ENCODE measurements around the gene TMEM9.
A peak's percentile ranks its signal among the peaks of the same experiment; 100 is the strongest.

Gene TMEM9

DNA sequence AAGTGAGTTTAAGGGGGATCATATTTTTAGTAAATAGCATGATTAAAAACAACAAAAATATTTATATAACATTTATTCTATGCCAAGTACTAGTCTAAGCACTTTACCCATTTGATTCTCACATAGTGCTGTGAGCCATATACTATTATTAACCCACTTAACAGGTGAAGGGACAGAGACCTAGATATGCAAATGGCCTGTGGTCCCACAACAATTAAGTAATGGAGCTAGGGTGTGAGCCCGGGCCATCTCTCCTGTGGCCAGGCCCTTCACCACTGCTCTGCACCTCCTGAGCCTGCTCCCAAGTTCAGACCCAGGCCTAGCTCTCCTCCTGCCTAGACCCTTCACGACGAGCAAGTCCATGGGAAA lies 27.8 kb downstream of the TMEM9 start:
- DNase-seq = no peak

GRCh38 chr1:201125800-201126199 lies 28.5 kb downstream of the TMEM9 start:
- no peak for DNase-seq

DNA sequence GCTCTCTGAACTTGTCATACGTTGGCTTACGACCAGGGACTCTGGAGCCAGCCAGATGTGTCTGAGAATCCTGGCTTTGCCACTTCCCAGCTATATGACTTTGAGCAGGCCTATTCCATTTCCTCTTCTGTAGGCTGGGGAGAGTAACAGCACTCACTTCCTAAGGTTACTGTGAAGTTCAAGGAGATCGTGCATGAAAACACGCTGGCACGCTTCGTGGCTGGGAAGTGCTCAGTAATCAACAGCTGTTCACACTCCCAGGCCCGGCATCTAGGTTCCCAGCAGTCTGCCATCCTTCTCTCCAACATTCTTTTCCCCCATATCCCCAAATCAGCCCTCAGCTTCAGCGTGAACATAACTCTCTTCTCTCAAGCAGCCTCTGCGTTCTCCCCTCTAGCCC lies 29.3 kb downstream of the TMEM9 start:
- no peak for DNase-seq

DNA sequence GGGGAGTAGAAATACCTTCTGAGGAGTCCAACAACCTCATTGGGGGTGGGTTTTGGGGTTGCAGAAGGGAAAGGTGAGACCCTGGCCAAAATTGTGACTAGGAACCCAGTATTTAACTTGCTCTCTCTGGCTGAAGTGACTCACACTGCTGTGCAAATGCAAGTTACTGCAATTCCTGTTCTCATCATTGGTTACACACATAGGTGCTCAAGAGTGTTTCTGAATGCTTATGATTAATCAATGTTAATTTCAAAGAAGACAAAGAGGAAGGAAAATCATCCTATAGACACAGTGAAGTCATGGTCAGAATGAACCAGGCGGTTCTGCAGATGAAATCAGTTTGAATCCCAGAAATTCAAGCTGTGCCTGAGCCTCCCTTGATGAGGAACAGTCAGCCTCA lies 30.4 kb downstream of the TMEM9 start:
- DNase-seq = no peak

GRCh38 chr1:201122321-201122957 lies 31.8 kb downstream of the TMEM9 start:
- DNase-seq = no peak

GRCh38 chr1:201119206-201120197 lies 34.8 kb downstream of the TMEM9 start:
- DNase-seq = no peak

GRCh38 chr1:201116091-201116490 lies 38.2 kb downstream of the TMEM9 start:
- no peak for DNase-seq

DNA sequence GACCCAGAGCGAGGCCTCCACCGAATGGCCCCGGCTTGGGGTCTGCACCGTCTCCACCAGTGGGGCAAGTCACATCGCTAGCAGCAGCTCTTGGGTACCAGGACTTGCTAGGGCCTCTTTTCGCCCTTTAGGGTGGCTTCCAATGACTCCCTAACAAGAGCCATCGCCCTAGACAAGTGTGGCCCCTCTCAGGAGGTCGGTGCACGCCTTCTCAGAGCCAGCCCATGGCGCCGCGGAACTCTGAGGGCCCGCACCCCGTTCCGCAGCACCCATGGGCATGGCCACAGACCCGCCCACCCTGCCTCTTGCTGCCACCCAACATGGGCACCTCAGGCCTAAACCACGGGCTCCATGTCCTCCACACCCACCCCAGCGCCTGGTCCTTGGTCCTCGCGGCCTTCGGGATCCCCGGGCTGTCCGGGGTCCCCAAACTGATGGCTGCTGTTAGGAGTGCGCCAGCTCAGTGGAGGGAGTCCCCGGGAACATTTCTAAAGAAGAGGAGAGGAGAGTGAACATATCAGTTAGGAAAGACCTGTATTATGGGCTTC lies 38.8 kb downstream of the TMEM9 start:
- no peak for DNase-seq

- DNase-seq = peak; percentile 91
Measured at GRCh38 chr1:201114245-201115131, 39.8 kb downstream of the TMEM9 start.

DNA sequence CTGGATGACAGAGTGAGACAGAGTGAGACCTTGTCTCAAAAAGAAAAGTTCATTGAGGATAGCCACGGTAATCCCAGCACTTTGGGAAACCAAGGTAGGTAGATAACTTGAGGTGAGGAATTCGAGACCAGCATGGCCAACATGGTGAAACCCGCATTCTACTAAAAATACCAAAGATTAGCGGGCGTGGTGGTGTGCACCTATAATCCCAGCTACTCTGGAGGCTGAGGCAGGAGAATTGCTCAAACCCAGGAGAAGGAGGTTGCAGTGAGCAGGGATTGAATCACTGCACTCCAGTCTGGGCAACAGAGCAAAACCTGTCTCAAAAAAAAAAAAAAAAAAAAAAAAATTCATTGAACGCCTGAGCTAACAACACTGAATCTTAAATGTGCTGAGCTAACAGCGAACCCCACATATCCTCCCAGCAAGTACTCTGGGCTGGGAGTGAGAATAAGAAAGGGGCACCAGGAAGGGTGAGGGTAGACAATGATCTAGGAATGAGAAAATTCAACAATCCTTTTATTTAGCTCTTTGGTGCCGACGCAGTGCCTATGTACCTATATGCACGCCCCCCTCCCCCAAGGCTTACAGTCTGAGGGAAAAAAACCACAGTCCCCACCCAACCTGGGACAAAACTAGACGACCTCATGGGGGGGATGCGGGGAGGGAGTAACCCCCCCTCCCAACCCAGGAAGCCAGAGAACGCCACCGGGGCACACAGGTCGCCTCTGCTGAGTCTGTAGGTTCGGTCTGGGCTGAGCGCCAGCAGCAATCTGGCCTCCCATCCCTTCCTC lies 40.6 kb downstream of the TMEM9 start:
- DNase-seq = no peak

DNA sequence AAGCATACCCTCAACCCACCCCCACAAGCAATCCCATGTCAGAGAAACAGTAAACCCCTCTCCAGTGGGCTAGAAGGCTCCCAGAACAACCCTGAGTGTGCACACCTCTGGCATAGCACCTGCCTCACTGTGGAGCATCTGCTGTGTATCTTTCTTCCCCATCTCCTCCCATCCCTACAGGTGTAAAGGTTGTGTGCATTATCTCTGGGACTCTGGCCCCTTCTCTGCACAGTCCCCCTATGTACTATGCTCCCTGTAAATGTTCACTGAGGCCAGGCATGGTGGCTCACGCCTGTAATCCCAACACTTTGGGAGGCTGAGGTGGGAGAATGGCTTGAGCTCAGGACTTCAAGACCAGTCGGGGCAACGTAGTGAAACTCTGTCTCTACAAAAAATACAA lies 41.3 kb downstream of the TMEM9 start:
- no peak for DNase-seq

DNA sequence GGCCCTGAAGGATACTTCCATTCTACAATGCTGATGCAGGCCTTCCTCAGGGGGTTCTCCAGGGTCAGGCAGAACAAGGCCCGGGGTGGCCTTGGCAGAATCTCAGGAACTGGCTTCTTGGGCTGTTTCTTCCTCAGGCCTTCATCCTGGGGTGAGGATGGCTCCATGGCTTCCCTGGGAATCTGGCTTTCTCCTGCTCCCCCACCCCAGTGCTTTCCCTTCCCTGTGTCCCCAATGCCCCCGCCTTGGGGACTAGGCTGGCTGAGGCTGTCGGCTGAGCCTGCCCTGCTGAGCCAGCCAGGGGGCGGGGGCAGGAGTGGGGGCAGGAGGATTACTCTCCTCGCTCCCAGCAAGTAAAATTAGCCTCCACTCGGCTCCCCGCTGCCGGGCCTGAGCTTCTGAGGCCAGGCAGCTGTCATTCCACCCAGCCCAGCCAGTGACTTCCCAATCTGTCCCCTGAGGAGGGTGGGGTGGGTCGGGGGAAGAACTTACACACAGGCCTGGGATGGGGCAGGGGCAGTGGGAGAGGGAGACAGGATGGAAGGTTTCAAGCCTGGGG lies 42.0 kb downstream of the TMEM9 start, which contains the start of gene CACNA1S:
Gene CACNA1S (minus strand): TSS at position 254 of the 559 bp plus-strand sequence. CDS start 87 bp downstream, at position 167.
- no peak for DNase-seq

DNA sequence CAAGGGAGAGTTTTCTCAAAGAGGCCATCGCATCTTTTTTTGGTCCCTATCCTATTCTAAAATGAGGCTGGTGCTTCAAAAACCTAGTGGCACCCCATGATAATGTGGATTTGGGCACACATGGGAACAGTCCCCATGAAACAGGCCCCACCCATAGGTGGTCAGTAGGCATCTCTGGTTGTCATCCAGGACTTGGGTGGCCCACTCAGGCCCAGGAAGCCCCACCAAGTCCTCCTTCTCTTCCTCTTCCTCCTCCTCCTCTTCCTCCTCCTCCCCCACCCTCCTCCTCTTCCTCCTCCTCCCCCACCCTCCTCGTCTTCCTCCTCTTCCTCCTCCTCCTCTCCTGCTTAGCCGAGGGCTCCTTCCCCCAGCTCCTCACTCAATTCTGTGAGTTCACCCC lies 42.6 kb downstream of the TMEM9 start:
- no peak for DNase-seq

DNA sequence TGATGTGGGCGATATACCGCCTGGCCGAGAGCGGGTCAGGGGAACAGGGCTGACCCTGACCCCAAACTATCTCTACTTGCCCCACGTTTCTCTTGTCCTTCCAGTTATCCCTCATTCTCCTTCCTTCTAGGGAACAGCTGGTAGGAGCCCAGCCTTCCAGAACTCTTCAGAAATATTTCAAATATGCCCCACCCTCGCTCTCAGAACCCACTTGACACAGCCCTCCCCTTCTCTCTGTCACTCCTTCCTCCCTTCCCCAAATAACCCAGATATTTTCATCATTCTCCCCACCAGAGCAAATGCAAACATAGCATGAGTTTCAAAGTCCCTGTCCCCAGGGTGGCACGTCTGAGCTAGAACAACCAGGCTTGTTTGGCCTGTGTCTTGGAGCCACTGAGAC lies 43.1 kb downstream of the TMEM9 start:
- no peak for DNase-seq

GRCh38 chr1:201110616-201111015 lies 43.7 kb downstream of the TMEM9 start:
- no peak for DNase-seq

DNA sequence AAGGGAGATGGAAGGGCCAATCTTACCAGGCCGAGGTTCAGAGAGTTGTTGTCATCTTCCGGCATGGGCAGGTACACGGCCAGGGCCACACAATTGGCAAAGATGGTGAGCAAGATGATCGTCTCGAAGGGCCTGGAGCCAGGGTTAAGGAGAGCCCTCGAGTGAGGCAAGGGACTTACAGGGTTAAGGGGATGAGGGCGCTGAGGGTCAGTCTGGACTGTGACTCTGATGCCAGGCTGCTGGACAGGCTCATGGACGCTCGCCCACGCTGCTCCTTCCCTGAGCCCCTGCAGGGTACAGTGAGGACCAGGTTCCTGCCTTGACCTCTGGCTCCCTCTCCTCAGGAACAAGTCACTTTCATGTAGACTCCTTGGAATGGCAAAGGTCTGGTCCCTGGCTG lies 44.1 kb downstream of the TMEM9 start:
- DNase-seq = no peak

DNA sequence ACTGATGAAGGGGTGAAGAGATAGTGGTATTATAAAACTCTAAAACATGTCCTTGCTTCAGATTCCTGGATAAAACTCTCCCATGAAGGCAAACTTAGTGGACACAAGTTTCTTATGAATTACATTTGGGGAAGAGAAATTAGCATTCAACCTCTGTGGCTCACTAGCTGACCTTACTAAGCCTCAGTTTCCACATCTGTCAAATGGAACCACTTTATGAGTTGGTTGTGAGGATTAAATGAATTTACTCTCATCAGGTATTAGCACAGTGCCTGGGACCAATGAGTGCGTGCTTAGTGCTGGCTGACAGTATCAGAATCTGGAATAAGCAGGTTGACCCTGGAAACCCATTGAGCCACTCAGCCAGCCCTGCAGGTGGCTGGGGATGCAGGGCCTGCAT lies 44.6 kb downstream of the TMEM9 start:
- DNase-seq = no peak

DNA sequence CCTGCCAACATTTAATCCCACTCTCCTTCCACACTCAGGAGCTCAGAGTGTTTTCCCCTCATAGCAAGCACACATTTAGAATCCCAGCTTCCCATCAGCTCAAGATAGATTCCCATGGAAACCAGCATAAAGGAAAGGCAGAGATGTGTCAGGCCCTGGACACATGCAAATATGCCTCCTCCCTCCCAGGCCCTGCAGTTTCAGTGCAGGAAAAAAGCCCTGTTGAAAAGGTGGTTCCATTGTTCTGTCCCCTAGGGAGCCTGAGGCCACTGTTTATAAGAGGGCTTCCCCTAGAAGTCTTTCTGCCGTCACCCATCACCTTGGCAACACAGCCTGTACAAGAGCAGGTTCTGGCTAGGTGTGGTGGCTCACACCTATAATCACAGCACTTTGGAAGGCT lies 45.7 kb downstream of the TMEM9 start:
- no peak for DNase-seq

DNA sequence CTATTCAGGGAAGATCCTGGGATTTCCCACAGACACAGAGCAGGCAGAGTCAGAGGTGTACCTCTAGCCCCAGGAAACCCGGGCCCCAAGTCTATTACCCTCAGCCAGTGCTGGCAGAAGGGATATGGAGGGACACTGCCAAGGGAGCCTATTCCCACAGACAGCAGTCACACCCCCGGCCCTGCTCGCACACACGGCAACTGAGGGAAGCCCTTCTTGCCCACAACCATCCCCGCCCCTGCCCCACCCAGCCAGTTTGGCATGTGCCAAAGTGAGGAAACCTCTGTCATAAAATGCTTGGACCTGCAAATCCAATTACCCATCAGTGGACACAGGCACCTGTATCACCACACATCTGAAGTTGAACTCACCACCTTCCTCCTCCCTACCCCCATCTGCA lies 48.6 kb downstream of the TMEM9 start:
- no peak for DNase-seq

GRCh38 chr1:201104141-201104540 lies 50.1 kb downstream of the TMEM9 start:
- no peak for DNase-seq

DNA sequence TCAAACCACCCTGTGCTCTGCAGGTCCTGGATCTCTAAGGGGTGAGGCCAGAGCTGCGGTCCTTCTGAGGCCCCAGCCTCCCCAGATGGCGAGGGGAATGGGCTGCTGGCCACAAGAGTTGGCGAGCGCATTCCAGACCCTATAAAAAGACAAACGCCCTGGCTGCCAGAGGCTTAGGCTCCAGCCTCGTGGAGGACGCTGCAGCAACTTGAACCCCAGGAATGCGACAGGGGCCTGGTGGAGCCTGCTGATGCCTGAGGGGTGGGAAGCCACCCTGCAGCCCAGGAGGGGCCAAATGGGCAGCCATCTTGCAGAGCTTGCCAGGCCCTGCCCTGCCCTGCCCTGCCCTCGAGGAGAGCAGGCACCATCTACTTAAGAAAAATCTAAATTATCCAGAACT lies 50.6 kb downstream of the TMEM9 start:
- DNase-seq = no peak
